Activated B cell treated with CpG ODN at 0.5 μM for 24 hours (primary cell): ENCODE measurements around the gene NRAP. TPM values are rescaled to one million over a fixed set of nuclear protein-coding genes. Genes with fewer than 3 reads are reported as not detected.

ENCODE experiments used
- ATAC-seq: fragments of 200-7000 bp; cut with Tn5 transposase; one replicate; pipeline ENCODE4 v1.10.0; 2021; ENCODE audit warnings: low read depth, mild to moderate bottlenecking, moderate library complexity
- CTCF ChIA-PET: fragments of 350-600 bp; sonication (Branson Sonifier 250); formaldehyde crosslinking; loops from one replicate; lab custom pipeline; 2021; ENCODE audit warnings: antibody characterized with exemption; lab: Charles Lee
- POLR2A ChIA-PET: fragments of 350-600 bp; sonication (Branson Sonifier 250); formaldehyde crosslinking; loops from one replicate; lab custom pipeline; 2021; ENCODE audit warnings: antibody characterized with exemption; lab: Charles Lee
- DNase-seq: peaks from one replicate; pipeline ENCODE4 v3.0.0; 2022
- H3K27ac Mint-ChIP-seq: one replicate; pipeline ENCODE4 v1.8.0; 2020; ENCODE audit warnings: mixed read lengths
- H3K27me3 Mint-ChIP-seq: one replicate; pipeline ENCODE4 v1.8.0; 2021; ENCODE audit warnings: mixed read lengths
- H3K36me3 Mint-ChIP-seq: one replicate; pipeline ENCODE4 v1.8.0; 2021; ENCODE audit warnings: low read depth, mixed read lengths
- H3K4me1 Mint-ChIP-seq: one replicate; pipeline ENCODE4 v1.8.0; 2021; ENCODE audit warnings: mixed read lengths
- H3K4me3 Mint-ChIP-seq: one replicate; pipeline ENCODE4 v1.8.0; 2020; ENCODE audit warnings: mild to moderate bottlenecking, mixed read lengths
- H3K9me3 Mint-ChIP-seq: one replicate; pipeline ENCODE4 v1.8.0; 2020; ENCODE audit warnings: mixed read lengths
- CTCF ChIP-seq: fragments of 200-600 bp; IDR thresholded peaks from one replicate; pipeline ENCODE4 v1.8.0; 2022; ENCODE audit warnings: antibody characterized with exemption, mild to moderate bottlenecking
- intact Hi-C: fragments of 100-400 bp; cut with micrococcal nuclease; formaldehyde crosslinking; loops from one replicate; pipeline ENCODE4 v1.15.1; 2024
- total RNA-seq: library from RNA; stranded (reverse); gene quantifications from 2 replicates; pipeline ENCODE4 v1.2.3, GENCODE V29; 2022

Gene NRAP
- total RNA-seq, 1 donor from 2014 or later, result not detected

GRCh38 chr10:113627836-113628235 lies 36.0 kb downstream of the NRAP start:
- POLR2A ChIA-PET, result no interaction called here
- Mint-ChIP-seq H3K36me3 (no peaks in the 10 kb centered on the region), H3K27me3 (peaks cover 16% of the 10 kb centered on the region), H3K4me3 (no peak overlapping the region), H3K9me3 (no peaks in the 10 kb centered on the region), H3K27ac (no peak overlapping the region), H3K4me1 (no peaks in the 10 kb centered on the region)
- intact Hi-C loops, result no loop called here
- ATAC-seq, result no peak
- DNase-seq, result no peak
- CTCF ChIA-PET, result no interaction called here
- no peak for TF ChIP-seq CTCF

GRCh38 chr10:113626809-113627355 lies 37.0 kb downstream of the NRAP start:
- Mint-ChIP-seq H3K9me3 (no peaks in the 10 kb centered on the region), H3K27me3 (peaks cover 12% of the 10 kb centered on the region), H3K36me3 (no peaks in the 10 kb centered on the region), H3K4me1 (no peaks in the 10 kb centered on the region), H3K27ac (no peak overlapping the region), H3K4me3 (no peak overlapping the region)
- no peak for DNase-seq
- ChIA-PET POLR2A (no interaction called here), CTCF (no interaction called here)
- ATAC-seq, result no peak
- no peak for TF ChIP-seq CTCF
- intact Hi-C loops, result no loop called here

- POLR2A ChIA-PET, result no interaction called here
- no peak for ATAC-seq
- no peak overlapping the region for H3K4me3 Mint-ChIP-seq
Measured at GRCh38 chr10:113625461-113626186, 38.2 kb downstream of the NRAP start.

GRCh38 chr10:113622831-113623230 lies 41.0 kb downstream of the NRAP start:
- no peaks in the 10 kb centered on the region for H3K9me3 Mint-ChIP-seq
- ChIA-PET CTCF (no interaction called here), POLR2A (no interaction called here)
- H3K27ac Mint-ChIP-seq, result no peak overlapping the region
- H3K4me1 Mint-ChIP-seq, result no peaks in the 10 kb centered on the region
- H3K4me3 Mint-ChIP-seq, result no peak overlapping the region
- intact Hi-C loops, result no loop called here
- DNase-seq (no peak), ATAC-seq (no peak)
- peaks cover 16% of the 10 kb centered on the region for H3K27me3 Mint-ChIP-seq
- TF ChIP-seq CTCF, result no peak
- H3K36me3 Mint-ChIP-seq, result no peaks in the 10 kb centered on the region

More at GRCh38 chr10:113625461-113626186, 38.2 kb downstream of the NRAP start:
- intact Hi-C loops, result no loop called here
- H3K27ac Mint-ChIP-seq, result no peak overlapping the region
- no peaks in the 10 kb centered on the region for H3K36me3 Mint-ChIP-seq
- H3K27me3 Mint-ChIP-seq, result peaks cover 16% of the 10 kb centered on the region
- no peak for DNase-seq
- H3K4me1 Mint-ChIP-seq, result no peaks in the 10 kb centered on the region
- no peak for TF ChIP-seq CTCF
- CTCF ChIA-PET, result interaction anchor here (0.7 kb wide), 1 partner anchor 1098 kb away, joined by 3 read pairs; no protein-coding TSS in a partner anchor
- H3K9me3 Mint-ChIP-seq, result no peaks in the 10 kb centered on the region

GRCh38 chr10:113621799-113622198 lies 42.0 kb downstream of the NRAP start:
- DNase-seq, result no peak
- Mint-ChIP-seq H3K27ac (no peak overlapping the region), H3K9me3 (no peaks in the 10 kb centered on the region), H3K27me3 (peaks cover 23% of the 10 kb centered on the region), H3K4me3 (no peak overlapping the region), H3K4me1 (no peaks in the 10 kb centered on the region), H3K36me3 (no peaks in the 10 kb centered on the region)
- CTCF ChIA-PET, result no interaction called here
- TF ChIP-seq CTCF, result no peak
- no peak for ATAC-seq
- intact Hi-C loops, result no loop called here
- POLR2A ChIA-PET, result no interaction called here
